ENCODE data around the gene LRRTM4. TPM values are rescaled to one million over a fixed set of nuclear protein-coding genes. Genes with fewer than 3 reads are reported as not detected.
"Not testable (repeated sequence)": the region's sequence is repeated elsewhere in the genome, so short reads cannot be mapped to it uniquely, and the experiment has no call there.

Gene LRRTM4
- total RNA-seq, 1 experiment from 2014 or later = 12.0 TPM

DNA sequence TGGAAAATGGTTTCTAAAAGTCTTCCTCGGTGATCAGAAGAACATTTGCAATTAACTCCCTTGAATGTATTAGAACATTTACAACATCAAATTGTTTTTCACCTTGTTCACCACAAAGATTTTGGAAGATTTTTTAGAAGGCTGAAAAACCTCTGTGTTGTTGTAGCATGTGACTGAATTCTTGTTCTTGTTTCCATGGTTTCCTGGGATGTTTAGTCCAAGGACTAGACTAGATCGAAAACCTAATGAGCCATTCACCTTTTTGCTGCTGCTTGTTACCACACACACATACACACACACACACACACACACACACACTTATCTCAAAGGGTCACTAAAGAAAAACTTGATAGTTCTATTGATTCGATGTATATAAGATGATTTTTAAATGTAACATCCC lies 380.0 kb downstream of the LRRTM4 start:
- no peaks in the 10 kb centered on the region for H3K27me3 Mint-ChIP-seq (ENCODE audit: low read depth)
- no peak overlapping the region for H3K9ac ChIP-seq (ENCODE audit: extremely low read depth, insufficient read length, low read length)
- H3K79me1 ChIP-seq (ENCODE audit: insufficient read depth, low read depth, low read length, poor library complexity, severe bottlenecking) = no peaks in the 10 kb centered on the region
- H2AK5ac ChIP-seq (ENCODE audit: insufficient read length, low read length) = no peak overlapping the region
- no peaks in the 10 kb centered on the region for H3K9me3 ChIP-seq (ENCODE audit: control insufficient read depth, low read depth, low read length)
- no peak overlapping the region for H4K5ac ChIP-seq (ENCODE audit: insufficient read length, low read depth, low read length)
- no peak overlapping the region for H2BK120ac ChIP-seq (ENCODE audit: low read depth, low read length, poor library complexity, severe bottlenecking)
- no peak overlapping the region for H3K18ac ChIP-seq (ENCODE audit: insufficient read length, low read depth, low read length)
- TF ChIP-seq CTCF (conservative IDR thresholded peaks at IDR 0.05) = no peak
- no peak for DNase-seq
- no peak overlapping the region for H2AFZ ChIP-seq (ENCODE audit: low read length)
- no peaks in the 10 kb centered on the region for H3K4me1 ChIP-seq (ENCODE audit: insufficient read depth, low read length)
- no peaks in the 10 kb centered on the region; the same call in 1 of the 2 replicates for H3K27me3 ChIP-seq (ENCODE audit: insufficient read depth, low read length)
- H3T11ph ChIP-seq (ENCODE audit: low read length) = no peak overlapping the region
- no peaks in the 10 kb centered on the region for H3K23me2 ChIP-seq (ENCODE audit: insufficient read length, low read depth, low read length, poor library complexity, severe bottlenecking)
- no peak overlapping the region for H4K8ac ChIP-seq (replicated peaks; ENCODE audit: insufficient read length, low read depth, low read length)
- no peak overlapping the region for H3K27ac ChIP-seq (ENCODE audit: insufficient read length, low read depth, low read length)
- no peak overlapping the region for H2BK15ac ChIP-seq (ENCODE audit: low read depth, low read length)
- H3K4ac ChIP-seq (ENCODE audit: low read depth, low read length) = no peak overlapping the region
- H3K4me1 Mint-ChIP-seq = no peaks in the 10 kb centered on the region
- WGBS (ENCODE audit: extremely low coverage, insufficient read length, low lambda C conversion rate) = no CpG with 5 or more reads among the region's 3 CpGs
- peaks cover 8 to 25% (median 24%) of the 10 kb centered on the region in 3 experiments; a peak in 6 of 7 replicates for H3K36me3 Mint-ChIP-seq (ENCODE audit: insufficient read depth in 1 of 3, low read depth in 3 of 3)
- no peak overlapping the region for H3K4me2 ChIP-seq (ENCODE audit: insufficient read depth, insufficient read length, low read length)
- H2BK5ac ChIP-seq (ENCODE audit: insufficient read length, low read length) = no peak overlapping the region
- H2BK20ac ChIP-seq (ENCODE audit: low read depth, low read length, poor library complexity, severe bottlenecking) = no peak overlapping the region
- H3K27ac Mint-ChIP-seq = no peak overlapping the region
- no peak overlapping the region for H4K91ac ChIP-seq (ENCODE audit: insufficient read length, low read depth, low read length)
- H3K14ac ChIP-seq (ENCODE audit: insufficient read depth, low read length) = no peak overlapping the region
- H3K56ac ChIP-seq (ENCODE audit: insufficient read length, low read depth, low read length) = no peak overlapping the region
- H4K20me1 ChIP-seq (ENCODE audit: control insufficient read depth, insufficient read depth, insufficient read length) = no peaks in the 10 kb centered on the region
- H3K79me2 ChIP-seq (ENCODE audit: insufficient read depth, low read length) = no peaks in the 10 kb centered on the region
- peaks cover 25 to 28% of the 10 kb centered on the region in 2 experiments; a peak in 4 of 5 replicates for H3K9me3 Mint-ChIP-seq
- no peak overlapping the region for H2BK12ac ChIP-seq (ENCODE audit: insufficient read length, low read depth, low read length)
- H3K23ac ChIP-seq (ENCODE audit: insufficient read length, low read depth, low read length) = no peak overlapping the region
- H3K4me3 Mint-ChIP-seq = no peak overlapping the region

GRCh38 chr2:77128479-77128878 lies 393.7 kb downstream of the LRRTM4 start:
- H3K9me3 Mint-ChIP-seq; H3K56ac ChIP-seq (ENCODE audit: insufficient read length, low read depth, low read length); H2AFZ ChIP-seq (ENCODE audit: low read length); H2AK5ac ChIP-seq (ENCODE audit: insufficient read length, low read length); H3K18ac ChIP-seq (ENCODE audit: insufficient read length, low read depth, low read length); H2BK15ac ChIP-seq (ENCODE audit: low read depth, low read length); H3K4me3 Mint-ChIP-seq; H3K79me1 ChIP-seq (ENCODE audit: insufficient read depth, low read depth, low read length, poor library complexity, severe bottlenecking); H3K27me3 ChIP-seq (ENCODE audit: insufficient read depth, low read length); H4K8ac ChIP-seq (replicated peaks; ENCODE audit: insufficient read length, low read depth, low read length); H3T11ph ChIP-seq (ENCODE audit: low read length); H3K9ac ChIP-seq (ENCODE audit: extremely low read depth, insufficient read length, low read length); H3K23me2 ChIP-seq (ENCODE audit: insufficient read length, low read depth, low read length, poor library complexity, severe bottlenecking); H3K4me1 ChIP-seq (ENCODE audit: insufficient read depth, low read length); H3K4me1 Mint-ChIP-seq; H4K20me1 ChIP-seq (ENCODE audit: control insufficient read depth, insufficient read depth, insufficient read length); H3K14ac ChIP-seq (ENCODE audit: insufficient read depth, low read length); H4K5ac ChIP-seq (ENCODE audit: insufficient read length, low read depth, low read length); H3K27ac ChIP-seq (ENCODE audit: insufficient read length, low read depth, low read length); H3K4me2 ChIP-seq (ENCODE audit: insufficient read depth, insufficient read length, low read length); H2BK5ac ChIP-seq (ENCODE audit: insufficient read length, low read length); H3K27me3 Mint-ChIP-seq (ENCODE audit: low read depth); H3K4ac ChIP-seq (ENCODE audit: low read depth, low read length); H4K91ac ChIP-seq (ENCODE audit: insufficient read length, low read depth, low read length); H2BK12ac ChIP-seq (ENCODE audit: insufficient read length, low read depth, low read length); H2BK20ac ChIP-seq (ENCODE audit: low read depth, low read length, poor library complexity, severe bottlenecking); H3K79me2 ChIP-seq (ENCODE audit: insufficient read depth, low read length); H3K27ac Mint-ChIP-seq; H3K23ac ChIP-seq (ENCODE audit: insufficient read length, low read depth, low read length); H3K9me3 ChIP-seq (ENCODE audit: control insufficient read depth, low read depth, low read length); DNase-seq; H2BK120ac ChIP-seq (ENCODE audit: low read depth, low read length, poor library complexity, severe bottlenecking): not testable (repeated sequence)
- peaks cover 0 to 13% (median 7%) of the 10 kb centered on the region in 3 experiments; a peak in 5 of 7 replicates for H3K36me3 Mint-ChIP-seq (ENCODE audit: insufficient read depth in 1 of 3, low read depth in 3 of 3)
- 100% methylated on average over 1 of the region's 8 CpGs for WGBS (ENCODE audit: extremely low coverage, insufficient read length, low lambda C conversion rate)
